SU-DHL-6 (cell line): ENCODE data around the gene SHKBP1.
"Not testable (repeated sequence)": the region's sequence is repeated elsewhere in the genome, so short reads cannot be mapped to it uniquely, and the experiment has no call there.

Experiments used
- H2AFZ ChIP-seq: fragments of 200-600 bp; sonication (generic); 2 replicates; pipeline ENCODE4 v1.6.1; 2014; ENCODE audit warnings: low read depth, mild to moderate bottlenecking, moderate library complexity, mixed read lengths, antibody characterized with exemption, low read length; ENCODE audit not compliant: severe bottlenecking
- H3F3A ChIP-seq: fragments of 200-600 bp; shearing (Covaris generic); 2 replicates; pipeline ENCODE4 v1.6.0; 2016; ENCODE audit warnings: antibody characterized with exemption, mild to moderate bottlenecking; ENCODE audit not compliant: insufficient read depth
- H3K27ac ChIP-seq: fragments of 200-600 bp; sonication (generic); 2 replicates; pipeline ENCODE4 v1.5.1; 2016; ENCODE audit warnings: low read depth, mild to moderate bottlenecking, low read length, moderate library complexity, mixed read lengths
- H3K27me3 ChIP-seq: fragments of 200-600 bp; sonication (generic), shearing (Covaris generic); 2 replicates; pipeline ENCODE4 v1.6.0; 2014; ENCODE audit warnings: mild to moderate bottlenecking, low read length
- H3K36me3 ChIP-seq: fragments of 200-600 bp; sonication (generic); 2 replicates; pipeline ENCODE4 v1.6.1; 2014; ENCODE audit warnings: mild to moderate bottlenecking, low read length, mixed read lengths
- H3K4me2 ChIP-seq: fragments of 300-600, 200-600 bp; shearing (Covaris generic), sonication (generic); 2 replicates; pipeline ENCODE4 v1.6.0; 2014; ENCODE audit warnings: low read length, low read depth, mild to moderate bottlenecking; ENCODE audit not compliant: poor library complexity, severe bottlenecking
- H3K4me3 ChIP-seq: fragments of 200-600 bp; sonication (generic); 2 replicates; pipeline ENCODE4 v1.5.1; 2014; ENCODE audit warnings: antibody characterized with exemption, low read length, mild to moderate bottlenecking, mixed read lengths; ENCODE audit not compliant: insufficient read depth, poor library complexity, severe bottlenecking
- H3K79me2 ChIP-seq: fragments of 200-600 bp; sonication (generic); 2 replicates; pipeline ENCODE4 v1.6.1; 2014; ENCODE audit warnings: mild to moderate bottlenecking, low read length, moderate library complexity; ENCODE audit not compliant: insufficient read depth
- H3K9ac ChIP-seq: fragments of 200-600 bp; sonication (generic); 2 replicates; pipeline ENCODE4 v1.7.0; 2014; ENCODE audit warnings: mild to moderate bottlenecking, low read length
- H3K9me2 ChIP-seq: fragments of 200-600 bp; sonication (generic); replicated peaks from 2 replicates; pipeline ENCODE4 v1.6.1; 2014; ENCODE audit warnings: low read length; ENCODE audit not compliant: insufficient read depth
- H3K9me3 ChIP-seq: fragments of 200-600 bp; sonication (generic); 2 replicates; pipeline ENCODE4 v1.6.1; 2014; ENCODE audit warnings: low read length, mixed read lengths; ENCODE audit not compliant: insufficient read depth
- H4K20me1 ChIP-seq: fragments of 200-600 bp; sonication (generic); 2 replicates; pipeline ENCODE4 v1.6.1; 2014; ENCODE audit warnings: low read depth, mild to moderate bottlenecking, antibody characterized with exemption, low read length, moderate library complexity, mixed read lengths
- CTCF ChIP-seq: fragments of 200-600 bp; sonication (generic); IDR thresholded peaks from one replicate; pipeline ENCODE4 v1.5.1; 2017; ENCODE audit warnings: antibody characterized with exemption, mild to moderate bottlenecking, low read length, moderate library complexity; ENCODE audit not compliant: insufficient read depth, poor library complexity, severe bottlenecking
- EZH2phosphoT487 ChIP-seq: fragments of 200-600 bp; sonication (generic), shearing (Covaris generic); conservative IDR thresholded peaks from 2 replicates; pipeline ENCODE4 v1.6.1; 2018; ENCODE audit warnings: mild to moderate bottlenecking, antibody characterized with exemption, low read length, moderate library complexity, mixed read lengths

SHKBP1 gene

GRCh38 chr19:40590464-40591265 is 14.0 kb downstream of the SHKBP1 start:
- Histone ChIP-seq H3K9me3 (no peaks in the 10 kb centered on the region), H2AFZ (no peak overlapping the region), H3K79me2 (no peaks in the 10 kb centered on the region), H3F3A (no peaks in the 10 kb centered on the region), H4K20me1 (no peaks in the 10 kb centered on the region), H3K27ac (no peak overlapping the region), H3K27me3 (no peaks in the 10 kb centered on the region), H3K36me3 (no peaks in the 10 kb centered on the region), H3K4me3 (no peak overlapping the region), H3K4me2 (no peak overlapping the region), H3K9ac (no peak overlapping the region), H3K9me2 (no peaks in the 10 kb centered on the region)
- TF ChIP-seq EZH2phosphoT487, result no peak
- TF ChIP-seq CTCF, result no peak

- not testable (repeated sequence) for H2AFZ ChIP-seq
Measured at GRCh38 chr19:40591724-40592123, 15.1 kb downstream of the SHKBP1 start.

GRCh38 chr19:40592170-40592569 is 15.5 kb downstream of the SHKBP1 start:
- Histone ChIP-seq H3K27me3 (no peaks in the 10 kb centered on the region), H3K4me3 (no peak overlapping the region), H3K36me3 (no peaks in the 10 kb centered on the region), H4K20me1 (no peaks in the 10 kb centered on the region), H3K9ac (no peak overlapping the region), H3K27ac (no peak overlapping the region), H2AFZ (no peak overlapping the region), H3F3A (no peaks in the 10 kb centered on the region), H3K9me2 (no peaks in the 10 kb centered on the region), H3K79me2 (no peaks in the 10 kb centered on the region), H3K4me2 (no peak overlapping the region), H3K9me3 (no peaks in the 10 kb centered on the region)
- no peak for TF ChIP-seq CTCF
- no peak for TF ChIP-seq EZH2phosphoT487

More at GRCh38 chr19:40591724-40592123, 15.1 kb downstream of the SHKBP1 start:
- H3K27ac ChIP-seq, H4K20me1 ChIP-seq, H3K36me3 ChIP-seq, H3K79me2 ChIP-seq, H3K4me3 ChIP-seq, H3K9ac ChIP-seq, H3F3A ChIP-seq, H3K4me2 ChIP-seq, H3K9me2 ChIP-seq, H3K27me3 ChIP-seq, H3K9me3 ChIP-seq: not testable (repeated sequence)

GRCh38 chr19:40594255-40594654 is 17.6 kb downstream of the SHKBP1 start:
- TF ChIP-seq CTCF, result no peak
- no peak for TF ChIP-seq EZH2phosphoT487
- H3K79me2 ChIP-seq, result no peaks in the 10 kb centered on the region
- H3K9me3 ChIP-seq, result no peaks in the 10 kb centered on the region
- H3K4me2 ChIP-seq, result no peak overlapping the region
- no peaks in the 10 kb centered on the region for H3K36me3 ChIP-seq
- no peaks in the 10 kb centered on the region for H4K20me1 ChIP-seq
- H3K27me3 ChIP-seq, result no peaks in the 10 kb centered on the region
- H2AFZ ChIP-seq, result no peak overlapping the region
- no peaks in the 10 kb centered on the region for H3K9me2 ChIP-seq
- H3K4me3 ChIP-seq, result no peak overlapping the region
- H3K27ac ChIP-seq, result no peak overlapping the region
- no peaks in the 10 kb centered on the region for H3F3A ChIP-seq
- H3K9ac ChIP-seq, result no peak overlapping the region
